ENCODE results near the gene MGAT4C. TPM values are rescaled to one million over a fixed set of nuclear protein-coding genes. Genes with fewer than 3 reads are reported as not detected.

Gene MGAT4C
- total and polyA plus RNA-seq, 2 of the 8 experiments (the other 6 are each of a cell fraction or from before 2014, with no cell fraction given) = 1.6 to 2.5 TPM

DNA sequence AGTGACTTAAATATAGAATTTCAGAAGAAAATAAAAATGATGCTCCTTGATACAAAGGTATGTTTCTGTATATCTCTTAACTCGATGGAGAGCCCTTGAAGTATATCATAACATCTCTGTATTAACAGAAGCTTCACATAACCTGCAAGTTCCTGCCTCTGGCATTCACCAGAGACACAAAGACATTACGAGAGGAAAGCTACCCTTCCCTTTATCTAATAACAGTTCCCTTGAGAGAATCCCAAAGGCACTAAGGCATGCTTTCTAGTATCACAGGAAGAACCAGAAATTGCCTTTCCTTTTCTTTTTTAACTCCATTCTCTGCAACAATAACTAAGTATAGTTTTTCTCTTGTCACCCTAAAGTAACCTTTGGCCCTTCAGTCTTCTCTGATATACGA lies 164.5 kb downstream of the MGAT4C start:
- Histone ChIP-seq H3K9ac (replicated peaks in 1 of 4; ENCODE audit: extremely low read depth in 1 of 4, low read depth in 3 of 4, low read length in 3 of 4) (no peak overlapping the region), H2AK5ac (ENCODE audit: low read depth, low read length) (no peak overlapping the region), H3K27me3 (replicated peaks in 1 of 4; ENCODE audit: control insufficient read depth in 3 of 4, extremely low read depth in 1 of 4, insufficient read depth in 3 of 4, low read length in 3 of 4) (no peaks in the 10 kb centered on the region), H4K20me1 (replicated peaks in 1 of 2; ENCODE audit: control insufficient read depth in 1 of 2, insufficient read depth in 2 of 2, low read length in 2 of 2) (no peaks in the 10 kb centered on the region), H3K4me1 (replicated peaks in 1 of 4; ENCODE audit: control insufficient read depth in 3 of 4, insufficient read depth in 4 of 4, low read length in 3 of 4) (no peaks in the 10 kb centered on the region), H3K14ac (ENCODE audit: insufficient read length) (no peak overlapping the region), H2BK15ac (ENCODE audit: low read length) (no peak overlapping the region), H2BK12ac (ENCODE audit: low read depth, low read length) (no peak overlapping the region), H3K36me3 (ENCODE audit: control insufficient read depth in 2 of 4, insufficient read depth in 4 of 4, low read length in 3 of 4) (no peaks in the 10 kb centered on the region), H3K79me1 (ENCODE audit: low read depth, low read length) (no peaks in the 10 kb centered on the region), H3K23me2 (ENCODE audit: low read depth, low read length) (no peaks in the 10 kb centered on the region), H4K5ac (ENCODE audit: insufficient read length, low read depth, low read length) (no peak overlapping the region), H4K91ac (replicated peaks; ENCODE audit: insufficient read length, low read length) (no peak overlapping the region), H3K4me2 (ENCODE audit: insufficient read depth in 1 of 2, low read depth in 2 of 2, low read length in 2 of 2) (no peak overlapping the region), H3K79me2 (ENCODE audit: control insufficient read depth in 1 of 2, insufficient read depth in 2 of 2, low read length in 2 of 2) (no peaks in the 10 kb centered on the region), H3K18ac (ENCODE audit: extremely low read depth, low read length) (no peak overlapping the region), H3K56ac (replicated peaks; ENCODE audit: insufficient read length, low read depth, low read length) (no peak overlapping the region), H3K9me3 (ENCODE audit: insufficient read depth in 2 of 2, low read depth in 1 of 2, low read length in 1 of 2) (no peaks in the 10 kb centered on the region), H3K27ac (ENCODE audit: low read depth, low read length) (no peak overlapping the region), H3K4ac (replicated peaks; ENCODE audit: insufficient read length, low read depth, low read length) (no peak overlapping the region), H2BK5ac (ENCODE audit: low read depth, low read length) (no peak overlapping the region), H4K8ac (ENCODE audit: extremely low read depth, insufficient read depth, low read length) (no peak overlapping the region), H3K4me3 (ENCODE audit: extremely low read depth in 1 of 4, insufficient read depth in 2 of 4, low read depth in 3 of 4, low read length in 4 of 4) (no peak overlapping the region), H2BK120ac (replicated peaks; ENCODE audit: low read depth, low read length) (no peak overlapping the region), H3K23ac (ENCODE audit: insufficient read length) (no peak overlapping the region), H2AFZ (ENCODE audit: low read length) (no peak overlapping the region), H2BK20ac (ENCODE audit: low read length) (no peak overlapping the region)
- CTCF ChIA-PET (ENCODE audit: partially characterized antibody) = no interaction called here
- FAIRE-seq = no peak
- WGBS, 2 experiments (ENCODE audit: extremely low coverage in 1 of 2, insufficient coverage in 1 of 2, insufficient read length in 1 of 2, insufficient replicate concordance in 2 of 2, low coverage in 1 of 2, low lambda C conversion rate in 2 of 2, missing lambda C conversion rate in 1 of 2) = 87% methylated on average over 3 of the region's 3 CpGs; no CpG with 5 or more reads in 1 of the 2 experiments
- no peak for DNase-seq (ENCODE audit: low read depth in 1 of 2, low spot score in 2 of 2)
- POLR2A ChIA-PET (ENCODE audit: partially characterized antibody) = no interaction called here
- TF ChIP-seq PHF8 (conservative IDR thresholded peaks at IDR 0.05; ENCODE audit: low read depth, low read length) (no peak), RFX5 (IDR thresholded peaks at IDR 0.05; ENCODE audit: borderline replicate concordance, low read depth, low read length) (no peak), GTF2F1 (IDR thresholded peaks at IDR 0.05; ENCODE audit: borderline replicate concordance, low read depth, low read length) (no peak), SP1 (IDR thresholded peaks at IDR 0.05; ENCODE audit: low read depth, low read length) (no peak), E2F6 (IDR thresholded peaks at IDR 0.05) (no peak), NRF1 (IDR thresholded peaks at IDR 0.05; ENCODE audit: low read depth, low read length) (no peak), RAD21 (IDR thresholded peaks at IDR 0.05 in 1 of 2, conservative IDR thresholded peaks at IDR 0.05 in 1 of 2; ENCODE audit: low read depth in 2 of 2, low read length in 2 of 2) (no peak), CHD1 (IDR thresholded peaks at IDR 0.05; ENCODE audit: low read depth, low read length) (no peak), JUN (IDR thresholded peaks at IDR 0.05; ENCODE audit: low read depth, low read length) (no peak), POLR2AphosphoS5 (IDR thresholded peaks at IDR 0.05; ENCODE audit: low read depth, low read length) (no peak), POU5F1 (IDR thresholded peaks at IDR 0.05; ENCODE audit: low read depth, low read length) (no peak), SIN3A (conservative IDR thresholded peaks at IDR 0.05 in 1 of 2, IDR thresholded peaks at IDR 0.05 in 1 of 2; ENCODE audit: low read depth in 1 of 2, low read length in 2 of 2) (no peak), KDM1A (IDR thresholded peaks at IDR 0.05; ENCODE audit: borderline replicate concordance, low read length) (no peak)
- TF ChIP-seq, protein P1, sequence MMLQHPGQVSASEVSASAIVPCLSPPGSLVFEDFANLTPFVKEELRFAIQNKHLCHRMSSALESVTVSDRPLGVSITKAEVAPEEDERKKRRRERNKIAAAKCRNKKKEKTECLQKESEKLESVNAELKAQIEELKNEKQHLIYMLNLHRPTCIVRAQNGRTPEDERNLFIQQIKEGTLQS (IDR thresholded peaks at IDR 0.05; ENCODE audit: insufficient read depth, low read depth, low read length) = no peak

Measured in H1 (cell line).